GM12892 (cell line): ENCODE data around the gene FAM149A. TPM values are rescaled to one million over a fixed set of nuclear protein-coding genes. Genes with fewer than 3 reads are reported as not detected.

Source experiments
- DNase-seq: peaks from one replicate; pipeline ENCODE4 v3.0.0; 2011; ENCODE audit not compliant: insufficient read length
- FAIRE-seq: peaks from 2 replicates; lab custom pipeline; 2011; peaks lifted over from hg19 to GRCh38; lab: Jason Lieb, UNC
- POLR2A ChIP-seq: IDR thresholded peaks from 2 replicates; pipeline ENCODE4 v1.6.1; 2011; ENCODE audit warnings: low read depth, low read length, control low read depth
- POLR2AphosphoS5 ChIP-seq: IDR thresholded peaks from 2 replicates; pipeline ENCODE4 v1.6.1; 2011; ENCODE audit warnings: low read depth, low read length, control low read depth
- TAF1 ChIP-seq: IDR thresholded peaks from 2 replicates; pipeline ENCODE4 v1.6.1; 2011; ENCODE audit warnings: low read depth, mild to moderate bottlenecking, control low read depth, low read length, borderline replicate concordance
- polyA plus RNA-seq: library from polyadenylated mRNA; unstranded; fragments of >200 nt; gene quantifications from one replicate; pipeline ENCODE4 v1.2.1, GENCODE V29; 2012; ENCODE audit warnings: missing spikeins, inconsistent platforms; ENCODE audit not compliant: missing spikeins

FAM149A gene
- polyA plus RNA-seq = 2.2 TPM

DNA sequence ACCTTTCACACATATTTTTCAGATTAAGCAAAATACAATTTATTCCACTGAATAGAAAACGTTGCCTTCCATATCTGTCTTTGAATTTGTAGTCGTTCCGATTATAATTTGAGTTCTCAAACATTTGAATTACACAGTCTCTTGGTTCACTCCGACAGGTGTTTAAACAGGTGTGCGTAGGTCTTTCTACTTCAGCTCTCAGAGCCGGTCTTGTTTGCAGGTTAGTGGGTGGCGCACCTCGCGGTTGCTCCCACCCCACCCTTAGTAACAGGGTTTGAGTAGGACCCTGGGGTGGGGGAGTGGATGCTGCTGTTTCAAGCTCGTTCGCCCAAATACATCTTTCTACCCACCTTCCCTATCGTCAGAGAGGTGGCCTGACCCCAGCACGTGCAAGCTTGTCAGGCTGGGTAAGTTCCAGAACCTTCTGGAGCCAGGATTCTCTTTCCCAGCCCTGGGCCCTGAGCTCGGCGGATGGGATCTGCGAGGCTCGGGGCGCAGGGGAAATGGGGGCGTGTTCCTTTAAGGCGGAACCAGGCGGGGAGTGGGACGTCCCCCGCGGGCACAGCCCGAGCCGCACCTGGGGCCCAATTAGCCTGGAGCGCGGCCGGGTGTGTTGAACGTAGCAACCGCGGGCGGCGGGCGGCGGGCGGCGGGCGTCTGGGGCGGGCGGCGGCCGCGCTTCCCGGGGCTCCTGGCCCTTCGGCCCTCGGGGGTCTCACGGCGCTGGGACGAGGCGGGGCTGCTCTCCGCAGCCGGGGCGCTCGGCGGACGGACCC is at the start of gene FAM149A:
Gene FAM149A (plus strand): TSS at position 591 of the 776 bp plus-strand sequence.
- FAIRE-seq (no peak), DNase-seq (peak; percentile 61)
- no peak for TF ChIP-seq POLR2A
- no peak for TF ChIP-seq POLR2AphosphoS5
- TF ChIP-seq TAF1 = no peak

DNA sequence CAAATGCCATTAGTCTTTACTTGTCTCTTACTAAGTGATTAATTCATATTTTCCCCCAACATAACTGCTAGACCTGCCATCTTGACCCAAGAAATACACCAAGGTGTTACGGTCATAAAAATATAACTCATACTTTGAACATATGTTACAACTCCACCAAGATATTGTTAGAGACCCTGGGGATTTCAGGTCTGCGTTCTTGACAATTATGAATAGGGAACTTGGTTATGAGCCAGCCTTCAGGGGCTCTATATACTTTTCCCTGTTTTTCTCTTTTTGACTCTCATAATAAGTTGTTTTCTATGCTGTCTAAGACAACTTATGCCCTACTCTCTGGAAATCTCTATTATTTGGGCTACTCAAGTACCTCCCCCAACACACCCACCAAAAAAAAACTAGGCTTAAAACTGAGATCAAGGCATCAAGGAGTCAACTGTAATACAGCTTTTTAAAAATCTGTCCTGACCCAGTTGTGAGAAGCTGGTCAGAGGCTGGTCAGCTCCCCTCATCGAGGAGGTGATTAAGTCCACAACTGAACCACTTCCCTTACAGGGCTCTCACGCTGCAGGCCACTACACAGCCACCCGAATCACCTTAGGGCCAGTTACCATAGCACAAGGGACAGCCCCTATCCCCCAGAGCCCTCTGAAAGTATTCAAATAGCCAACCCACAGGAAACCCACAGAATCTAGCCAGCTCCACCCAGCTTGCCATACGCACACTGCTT is 46.1 kb upstream of the FAM149A start:
- TF ChIP-seq TAF1 (no peak), POLR2AphosphoS5 (no peak), POLR2A (no peak)
- FAIRE-seq = peak; percentile 92
- DNase-seq = peak; percentile 50

DNA sequence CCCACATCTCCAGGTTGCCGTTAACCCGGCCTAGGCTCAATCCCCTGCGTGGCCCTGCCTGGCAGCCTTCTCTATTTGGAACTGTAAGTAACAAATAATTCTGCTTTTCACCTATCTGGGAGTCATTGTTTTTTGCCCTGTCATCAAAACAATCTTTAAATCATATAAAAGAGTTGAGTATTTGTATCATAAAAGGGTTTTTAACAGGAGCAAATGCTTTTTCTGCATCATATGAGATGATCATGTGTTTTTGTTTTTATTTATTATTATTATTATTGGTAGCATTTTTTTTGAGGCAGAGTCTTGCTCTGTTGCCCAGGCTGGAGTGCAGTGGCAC is 45.6 kb upstream of the FAM149A start:
- TF ChIP-seq POLR2AphosphoS5 (no peak), TAF1 (no peak), POLR2A (no peak)
- FAIRE-seq = no peak
- DNase-seq = no peak

DNA sequence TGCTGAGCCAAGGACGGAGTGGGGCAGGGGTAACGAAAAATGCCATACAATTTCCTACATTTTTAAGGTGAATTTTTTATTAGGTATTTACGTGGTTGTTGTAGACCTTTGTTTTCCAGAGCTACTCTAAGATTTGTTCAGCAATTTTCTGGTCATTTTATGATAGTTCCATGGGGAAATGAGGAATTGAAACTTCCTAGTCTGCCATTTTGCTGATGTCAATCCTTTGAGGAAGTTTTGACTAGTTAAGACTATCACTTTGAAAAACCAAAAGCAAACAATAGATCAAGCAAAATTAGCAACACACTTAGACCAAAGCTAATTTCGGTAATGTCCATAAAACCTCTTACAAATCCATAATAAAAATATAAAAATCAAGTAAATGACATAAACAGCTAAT is 42.6 kb upstream of the FAM149A start:
- no peak for TF ChIP-seq POLR2AphosphoS5
- DNase-seq (no peak), FAIRE-seq (peak; percentile 73)

DNA sequence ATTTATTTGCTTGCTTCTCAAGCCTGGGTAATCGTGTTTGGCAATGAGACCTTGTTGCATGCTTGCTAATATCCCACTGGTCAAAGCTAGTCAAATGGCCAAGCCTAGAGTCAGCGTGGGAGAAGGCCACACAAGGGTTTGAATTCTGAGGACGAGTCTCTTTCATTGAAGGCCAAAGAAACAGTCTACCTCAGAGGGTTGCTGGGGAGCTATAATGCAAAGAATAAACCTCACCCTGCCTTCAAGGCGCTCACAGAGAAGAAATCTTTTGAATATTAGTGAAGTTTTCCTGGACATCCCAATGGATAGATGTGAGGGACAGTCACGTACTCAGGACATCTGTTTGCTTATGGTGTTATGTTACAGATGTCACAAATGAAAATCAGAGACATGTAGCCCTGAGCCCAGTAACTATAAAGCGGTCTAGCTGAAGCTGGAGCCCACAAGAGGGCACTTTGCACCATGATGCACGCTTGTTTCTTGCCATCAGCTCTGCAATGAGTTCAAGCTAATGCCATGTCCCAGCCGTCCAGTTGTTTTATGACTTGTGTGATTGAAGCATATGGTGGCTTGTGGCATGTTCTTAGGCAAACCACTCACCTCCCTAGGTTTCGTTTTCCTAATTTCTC is 36.6 kb upstream of the FAM149A start:
- FAIRE-seq = peak; percentile 87

DNA sequence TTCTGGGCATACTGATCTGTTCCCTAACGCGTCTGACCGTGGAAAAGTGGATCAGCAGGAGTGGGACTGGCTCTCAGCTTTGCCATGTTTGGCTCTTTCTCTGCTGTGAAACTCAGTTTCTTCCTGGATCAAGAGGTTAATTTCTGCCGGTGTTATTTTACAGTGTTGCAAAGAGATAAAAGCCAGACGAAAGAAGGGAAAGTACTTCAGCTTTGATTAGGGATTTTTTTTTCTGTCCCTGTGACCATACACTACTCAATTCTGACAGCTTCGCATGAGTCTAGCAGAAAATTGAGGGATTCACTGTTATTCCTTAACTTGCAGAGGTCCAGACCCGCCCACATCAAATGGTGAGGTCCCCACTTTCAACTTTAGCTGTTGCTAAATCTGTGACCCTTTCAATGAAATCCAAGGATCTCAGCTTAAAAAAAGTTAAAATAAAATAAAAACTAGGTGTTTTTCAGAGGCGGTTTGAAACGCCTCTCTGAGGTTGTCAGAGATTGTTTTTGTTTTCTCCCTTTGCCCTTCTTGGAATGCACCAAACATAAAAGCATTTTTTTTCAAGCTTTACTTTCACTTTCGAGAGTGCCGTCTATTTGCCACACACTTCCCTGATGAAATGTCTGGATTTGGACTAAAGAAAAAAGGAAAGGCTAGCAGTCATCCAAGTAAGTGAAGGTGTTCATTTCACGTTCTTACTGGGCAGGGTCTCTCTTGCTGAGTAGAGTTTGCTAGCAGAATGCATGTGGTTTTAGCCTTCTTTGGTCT is 35.7 kb upstream of the FAM149A start, which contains the start of gene TLR3:
Gene TLR3 (plus strand): TSS at position 576 of the 768 bp plus-strand sequence. CDS start 7,464 bp downstream, outside the sequence.
- DNase-seq (no peak), FAIRE-seq (peak; percentile 83)
- TF ChIP-seq POLR2A (no peak), POLR2AphosphoS5 (no peak), TAF1 (no peak)

More for the DNA sequence above, 36.6 kb upstream of the FAM149A start:
- no peak for DNase-seq
- TF ChIP-seq POLR2A (no peak), POLR2AphosphoS5 (no peak), TAF1 (no peak)

DNA sequence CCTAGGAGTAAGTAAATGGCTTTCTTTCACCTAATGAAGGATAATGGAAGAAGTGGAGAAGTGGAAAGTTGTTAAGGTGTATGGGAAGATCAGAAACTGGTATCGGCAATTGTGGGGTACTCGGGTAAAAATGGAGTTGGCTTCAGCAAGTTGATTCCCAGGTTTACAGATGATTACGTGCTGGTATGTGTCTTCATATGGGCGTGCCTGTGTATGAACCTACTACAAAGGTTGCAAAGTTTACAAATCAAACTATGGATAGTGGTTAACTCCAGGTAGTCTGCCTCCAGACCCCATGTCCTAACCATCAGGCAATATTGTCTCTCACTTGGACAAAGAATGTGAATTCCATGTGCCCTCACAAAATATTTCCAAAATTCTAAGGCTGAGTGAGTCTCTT is 34.8 kb upstream of the FAM149A start:
- DNase-seq (no peak), FAIRE-seq (no peak)
- TF ChIP-seq TAF1 (no peak), POLR2A (no peak), POLR2AphosphoS5 (no peak)

DNA sequence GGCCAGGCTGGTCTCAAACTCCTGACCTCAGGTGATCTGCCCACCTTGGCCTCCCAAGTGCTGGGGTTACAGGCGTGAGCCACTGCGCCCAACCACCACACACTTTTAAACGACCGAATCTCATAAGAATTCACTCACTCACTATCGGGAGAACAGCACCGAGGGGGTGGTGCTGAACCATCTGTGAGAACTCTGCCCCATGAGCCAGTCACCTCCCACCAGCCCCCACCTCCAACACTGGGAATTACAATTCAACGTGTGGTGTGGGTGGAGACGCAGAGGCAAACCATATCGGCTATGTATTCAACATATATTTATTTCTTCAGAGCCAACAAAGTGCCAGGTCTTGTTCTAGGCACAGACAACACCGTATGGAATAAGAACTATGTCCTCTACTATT is 32.0 kb upstream of the FAM149A start:
- no peak for FAIRE-seq
- no peak for TF ChIP-seq TAF1
- TF ChIP-seq POLR2AphosphoS5 = no peak
- no peak for TF ChIP-seq POLR2A
- DNase-seq = no peak

DNA sequence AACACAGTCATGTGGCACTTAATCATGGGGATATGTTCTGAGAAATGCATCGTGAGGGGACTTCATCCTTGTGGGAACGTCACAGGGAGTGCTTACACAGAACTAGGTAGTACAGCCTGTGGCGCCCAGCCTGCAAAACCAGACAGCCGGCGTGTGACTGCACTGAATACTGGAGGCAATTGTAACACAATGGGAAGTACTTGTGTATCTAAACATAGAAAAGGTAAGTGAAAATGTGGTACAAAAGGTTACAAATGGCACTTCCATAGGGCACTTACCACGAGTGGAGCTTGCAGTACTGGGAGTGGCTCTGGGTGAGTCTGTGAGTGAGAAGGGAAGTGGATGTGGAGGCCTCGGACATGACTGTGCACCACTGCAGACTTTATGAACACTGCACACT is 30.3 kb upstream of the FAM149A start:
- DNase-seq (no peak), FAIRE-seq (no peak)
- TF ChIP-seq POLR2AphosphoS5 (no peak), TAF1 (no peak), POLR2A (no peak)

DNA sequence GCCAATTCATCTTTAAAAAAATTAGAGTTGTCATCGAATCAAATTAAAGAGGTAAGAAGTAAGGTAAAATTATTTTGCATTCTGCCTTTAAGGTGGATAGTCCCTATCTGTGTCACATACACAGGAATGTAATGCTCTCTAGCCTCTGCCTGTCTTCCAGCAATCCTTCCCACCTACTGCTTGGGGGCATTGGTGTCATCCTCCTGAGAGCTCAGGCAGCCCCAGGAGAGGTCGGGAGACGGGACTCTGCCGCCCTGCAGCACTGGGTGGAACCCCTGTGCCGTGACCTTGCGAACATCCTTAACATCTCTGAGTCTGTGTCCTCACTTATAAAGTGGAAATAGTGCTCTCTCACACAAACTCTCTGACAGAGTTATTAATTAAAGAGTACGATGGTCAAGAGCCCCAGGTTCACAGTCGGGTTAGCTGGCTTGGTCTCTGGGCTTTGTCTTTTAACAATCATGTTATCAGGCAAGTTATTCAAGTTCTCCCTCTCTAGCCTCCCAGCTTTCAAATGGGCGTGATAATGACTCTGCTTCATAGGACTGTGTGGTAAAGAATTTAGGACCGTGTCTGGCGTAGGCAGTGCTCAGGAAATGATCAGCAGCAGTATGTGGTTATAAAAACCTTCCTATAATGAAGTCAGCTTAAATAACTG is 25.4 kb upstream of the FAM149A start:
- TF ChIP-seq POLR2A (no peak), POLR2AphosphoS5 (no peak), TAF1 (no peak)
- FAIRE-seq (no peak), DNase-seq (no peak)

DNA sequence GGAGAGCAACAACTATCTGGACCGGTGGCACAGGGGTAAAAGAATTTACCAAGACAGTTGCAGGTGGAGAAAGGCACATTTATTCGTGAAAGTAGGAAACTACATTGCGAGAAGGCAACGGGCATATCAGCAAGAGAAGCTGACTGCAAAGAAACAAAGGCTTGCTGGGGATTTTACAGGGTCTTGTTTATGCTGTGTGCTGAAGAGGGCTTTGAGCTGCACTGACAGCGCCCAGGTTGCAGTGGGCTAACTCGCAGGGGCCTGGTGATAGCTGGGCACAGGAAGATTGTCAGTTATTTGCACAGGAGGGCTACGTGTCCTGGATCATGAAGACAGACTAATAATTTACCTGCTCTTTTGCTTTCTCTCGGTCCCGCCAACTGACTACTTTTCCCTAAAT is 24.8 kb upstream of the FAM149A start:
- DNase-seq = no peak
- no peak for TF ChIP-seq POLR2AphosphoS5
- TF ChIP-seq POLR2A = no peak
- no peak for TF ChIP-seq TAF1
- no peak for FAIRE-seq
